Hematopoietic multipotent progenitor cell treated with erythropoietin and hydrocortisone succinate and interleukin-3 and kit ligand, for 6 days (in vitro differentiated cells): ENCODE results near the gene GRIA4.
"Not testable (repeated sequence)": the region's sequence is repeated elsewhere in the genome, so short reads cannot be mapped to it uniquely, and the experiment has no call there.

Experiments used
- DNase-seq: peaks from one replicate; pipeline ENCODE4 v3.0.0-alpha.2; 2015

The GRIA4 gene

GRCh38 chr11:105868762-105869285, 259.0 kb downstream of the GRIA4 start:
- no peak for DNase-seq

DNA sequence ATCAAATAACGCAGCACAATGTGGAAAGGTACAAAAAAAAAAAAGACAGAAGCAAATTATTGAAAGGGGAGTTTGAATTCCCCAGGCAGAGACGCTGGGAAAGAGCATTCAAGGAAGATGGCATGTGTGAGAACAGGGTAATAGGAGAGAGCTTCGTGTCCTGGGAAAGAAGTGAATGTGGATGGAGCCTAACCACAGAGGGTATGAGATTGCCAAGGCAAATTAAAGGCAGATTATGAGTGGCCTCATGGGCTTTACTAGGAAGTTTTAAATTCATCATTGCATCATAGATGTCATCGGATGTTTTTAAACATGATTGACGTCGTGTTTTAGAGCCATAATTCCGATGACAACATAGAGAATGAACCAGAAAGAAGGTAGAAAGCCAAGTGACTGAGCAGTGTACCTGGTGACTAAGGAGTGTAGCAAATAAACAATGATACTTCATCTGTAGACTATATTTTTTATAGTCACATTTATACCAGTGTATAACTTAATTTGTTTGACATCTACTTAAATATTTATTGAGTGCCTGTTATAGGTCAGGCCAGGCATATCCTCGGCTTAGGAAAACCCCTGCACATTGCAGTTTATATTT, 260.7 kb downstream of the GRIA4 start:
- DNase-seq, result no peak

DNA sequence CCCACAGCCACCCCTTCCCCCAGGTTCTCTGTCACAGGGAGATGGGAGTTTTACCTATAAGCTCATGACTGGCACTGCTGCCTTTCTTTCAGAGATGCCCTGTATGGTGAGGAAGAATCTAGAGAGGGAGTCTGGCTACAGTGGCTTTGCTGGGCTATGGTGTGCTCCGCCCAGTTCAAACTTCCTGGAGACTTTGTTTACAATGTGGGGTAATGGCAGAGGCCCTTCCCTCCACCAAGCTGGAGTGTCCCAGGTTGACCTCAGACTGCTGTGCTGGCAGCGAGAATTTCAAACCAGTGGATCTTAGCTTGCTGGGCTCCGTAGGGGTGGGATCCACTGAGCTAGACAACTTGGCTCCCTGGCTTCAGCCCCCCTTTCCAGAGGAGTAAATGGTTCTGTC, 268.6 kb downstream of the GRIA4 start:
- DNase-seq, result no peak

- DNase-seq, result not testable (repeated sequence)
Observed at GRCh38 chr11:105878927-105879326, 269.1 kb downstream of the GRIA4 start.

DNA sequence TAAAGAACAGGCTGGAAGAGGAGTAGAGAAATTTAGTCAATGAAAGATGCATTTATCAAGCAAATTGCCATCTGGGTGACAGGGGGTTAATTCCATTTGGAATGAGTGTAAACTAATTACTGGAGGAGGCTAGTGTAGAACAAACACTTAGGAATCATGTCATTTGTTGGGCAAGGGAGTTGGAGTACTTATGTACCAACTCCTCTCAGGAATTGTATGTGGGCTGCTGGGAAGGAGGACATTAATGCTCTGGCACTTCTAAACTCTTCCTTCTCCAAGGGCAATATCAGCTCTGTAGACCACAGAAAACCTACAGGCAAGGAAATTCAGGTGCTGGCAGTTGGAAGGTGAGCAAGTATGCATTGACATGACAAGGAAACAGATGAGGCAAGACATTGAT, 271.2 kb downstream of the GRIA4 start:
- no peak for DNase-seq

DNA sequence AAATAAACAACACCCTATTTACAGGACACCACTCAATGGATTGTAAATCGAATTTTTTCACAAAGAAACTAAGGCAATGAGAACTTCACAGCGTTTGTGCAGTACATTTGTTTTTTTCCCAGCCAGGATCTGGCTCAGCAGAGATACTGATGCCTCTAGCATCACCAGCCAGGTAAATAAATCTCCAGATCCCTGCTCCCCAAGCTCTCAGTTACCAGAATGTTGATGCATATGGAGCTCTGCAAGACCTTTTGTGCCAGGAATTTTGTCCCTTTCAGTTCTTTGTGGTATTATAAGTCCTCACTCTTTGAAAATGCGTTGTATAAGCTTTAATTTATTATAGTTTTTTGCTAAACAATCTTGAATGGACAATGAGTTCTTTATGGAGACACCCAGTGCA, 274.6 kb downstream of the GRIA4 start:
- no peak for DNase-seq

DNA sequence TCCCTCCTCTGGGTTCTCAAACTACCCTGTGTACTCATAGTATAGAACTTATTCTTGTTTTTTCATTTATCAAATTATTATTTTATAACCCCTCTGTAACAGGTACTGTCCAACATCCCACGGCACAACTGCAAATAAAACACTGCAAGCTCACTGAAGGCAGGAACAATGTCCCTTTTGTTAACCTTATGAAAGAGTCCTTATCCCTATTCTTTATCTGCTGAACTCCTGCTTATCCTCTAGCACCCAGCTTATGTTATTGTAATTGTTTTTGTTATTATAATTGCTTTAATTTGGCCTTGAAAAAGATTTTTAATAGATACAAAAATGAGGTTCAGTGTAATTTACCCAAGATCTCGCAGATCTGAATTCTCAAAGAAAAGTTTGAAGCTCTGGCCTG, 281.8 kb downstream of the GRIA4 start:
- no peak for DNase-seq

DNA sequence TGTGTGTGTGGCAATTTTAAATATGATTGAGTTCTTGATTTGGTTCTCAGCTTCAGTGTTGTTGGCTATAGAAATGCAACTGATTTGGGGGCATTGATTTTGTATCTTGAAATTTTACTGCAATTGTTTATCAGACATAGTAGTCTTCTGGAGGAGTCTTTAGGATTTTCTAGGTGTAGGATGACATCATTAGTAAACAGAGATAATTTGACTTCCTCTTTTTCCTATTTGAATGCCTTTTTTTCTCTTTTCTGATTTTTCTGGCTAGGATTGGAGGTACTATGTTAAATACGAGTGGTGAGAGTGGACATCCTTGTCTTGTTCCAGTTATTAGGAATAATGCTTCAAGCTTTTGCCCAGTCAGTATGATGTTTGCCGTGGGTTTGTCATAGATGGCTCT, 287.3 kb downstream of the GRIA4 start:
- no peak for DNase-seq

- no peak for DNase-seq
Observed at GRCh38 chr11:105899772-105900171, 289.9 kb downstream of the GRIA4 start.

DNA sequence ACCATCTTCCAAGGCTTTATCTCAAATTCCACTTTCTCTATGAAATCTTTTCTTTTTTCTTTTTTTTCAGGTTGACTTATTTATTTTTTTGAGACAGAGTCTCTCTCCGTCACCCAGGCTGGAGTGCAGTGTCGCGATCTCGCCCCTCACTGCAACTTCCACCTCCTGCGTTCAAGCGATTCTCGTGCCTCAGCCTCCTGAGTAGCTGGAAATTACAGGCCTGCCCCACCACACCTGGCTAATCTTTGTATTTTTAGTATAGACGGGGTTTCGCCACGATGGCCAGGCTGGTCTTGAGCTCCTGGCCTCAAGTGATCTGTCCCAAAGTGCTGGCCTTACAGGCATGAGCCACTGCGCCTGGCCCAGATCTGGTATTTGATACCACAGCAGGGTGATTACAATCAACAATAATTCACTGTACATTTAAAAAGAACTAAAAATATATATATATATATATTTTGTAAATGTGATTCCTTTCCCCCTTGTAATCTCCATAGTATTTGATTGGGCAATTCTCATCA, 290.7 kb downstream of the GRIA4 start:
- DNase-seq, result no peak

DNA sequence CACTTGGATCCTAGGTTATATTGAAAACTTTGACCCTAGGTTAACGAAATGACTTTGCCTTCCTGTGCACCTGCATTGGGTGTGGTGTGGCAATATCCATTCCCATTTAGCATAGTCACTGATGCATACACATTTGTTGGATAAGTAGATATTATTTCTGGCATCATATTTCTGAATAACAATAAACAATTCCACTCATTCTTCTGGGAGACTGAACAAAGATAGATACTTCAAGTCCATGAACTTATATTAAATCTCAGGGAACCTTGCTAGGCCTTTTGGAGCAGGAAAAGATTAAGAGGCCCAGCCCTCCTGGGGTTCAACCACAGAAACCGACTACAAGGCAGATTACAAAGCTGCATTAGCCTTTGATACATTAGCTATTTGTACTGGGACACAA, 293.2 kb downstream of the GRIA4 start:
- DNase-seq, result no peak

DNA sequence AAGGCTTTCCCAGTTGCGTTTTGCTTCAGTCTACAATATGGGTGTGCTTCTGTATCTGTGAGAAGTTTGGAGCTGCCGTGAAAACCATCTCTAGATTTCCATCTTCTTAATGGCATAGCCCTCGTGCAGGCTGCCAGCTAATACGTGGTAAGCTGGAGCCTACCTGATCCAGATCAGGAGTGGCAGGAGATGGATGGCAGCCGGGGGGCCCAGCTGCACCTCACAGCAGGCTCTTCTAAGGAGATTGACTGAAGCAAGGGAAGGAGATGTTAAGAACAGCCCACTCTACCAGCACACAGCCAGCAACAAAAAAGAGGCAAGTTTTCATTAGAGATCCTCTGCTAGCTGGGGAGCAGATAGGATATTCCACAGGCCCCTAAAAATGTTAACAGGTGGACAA, 296.6 kb downstream of the GRIA4 start:
- DNase-seq, result no peak

DNA sequence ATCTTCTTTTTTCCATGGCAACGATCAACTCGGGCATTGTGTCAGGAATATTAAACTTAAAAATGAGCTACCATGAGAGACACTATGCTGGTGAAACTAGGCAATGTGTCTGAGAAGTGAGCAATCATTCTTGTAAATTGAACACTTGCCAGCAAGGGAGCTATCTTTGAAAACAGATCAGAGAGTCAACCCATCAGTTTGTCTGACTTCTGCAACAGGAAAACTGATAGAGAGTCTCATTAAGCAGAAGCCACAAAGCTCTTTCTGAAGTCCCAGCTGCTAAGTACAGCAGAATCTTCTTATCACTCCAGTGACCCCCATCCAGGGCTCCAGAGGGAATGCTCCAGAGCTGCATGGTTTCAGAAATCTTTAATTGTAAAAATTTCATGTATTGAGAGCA, 297.4 kb downstream of the GRIA4 start:
- peak; percentile 35 for DNase-seq

- no peak for DNase-seq
Observed at GRCh38 chr11:105910095-105910715, 300.3 kb downstream of the GRIA4 start.

GRCh38 chr11:105911454-105911853, 301.6 kb downstream of the GRIA4 start:
- no peak for DNase-seq

GRCh38 chr11:105912666-105913065, 302.8 kb downstream of the GRIA4 start:
- DNase-seq, result no peak

- DNase-seq, result no peak
Observed at GRCh38 chr11:105915021-105915420, 305.1 kb downstream of the GRIA4 start.

DNA sequence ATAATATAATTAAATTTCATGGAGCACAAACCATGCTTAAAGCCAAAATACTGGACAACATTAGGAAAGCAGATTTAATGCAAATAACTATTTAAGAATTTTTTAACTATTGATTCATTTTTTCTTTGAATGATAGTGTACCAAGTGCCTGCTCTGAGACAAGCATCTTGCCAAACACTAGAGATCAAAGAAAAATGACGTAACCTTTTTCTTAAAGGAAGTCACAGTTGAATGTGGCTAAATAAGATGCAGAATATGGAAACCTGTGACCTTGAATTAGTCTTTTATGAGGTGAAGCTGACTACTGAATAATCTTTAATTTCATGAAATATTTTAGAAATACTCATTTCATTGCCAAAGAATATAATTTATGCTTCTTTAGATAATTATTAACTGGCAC, 308.2 kb downstream of the GRIA4 start:
- no peak for DNase-seq

GRCh38 chr11:105918600-105918999, 308.7 kb downstream of the GRIA4 start:
- DNase-seq, result no peak

DNA sequence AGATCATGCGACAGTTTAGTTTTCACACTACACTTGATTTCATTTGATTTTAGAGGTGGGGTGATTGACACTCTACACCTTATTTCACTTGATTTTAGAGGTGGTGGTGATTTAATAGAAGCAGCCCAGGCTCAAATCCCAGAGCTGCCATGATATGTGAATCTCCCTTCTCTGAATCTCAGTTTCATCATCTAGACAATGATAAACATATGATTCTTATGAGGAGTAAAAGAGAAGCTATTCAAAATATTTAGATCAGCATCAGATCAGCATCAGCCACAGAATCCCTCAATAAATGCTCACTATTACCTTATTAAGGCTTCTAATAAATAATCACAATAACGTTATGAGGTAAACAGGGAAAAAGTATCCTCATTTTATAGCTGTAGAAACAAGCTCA, 313.4 kb downstream of the GRIA4 start:
- DNase-seq, result no peak

DNA sequence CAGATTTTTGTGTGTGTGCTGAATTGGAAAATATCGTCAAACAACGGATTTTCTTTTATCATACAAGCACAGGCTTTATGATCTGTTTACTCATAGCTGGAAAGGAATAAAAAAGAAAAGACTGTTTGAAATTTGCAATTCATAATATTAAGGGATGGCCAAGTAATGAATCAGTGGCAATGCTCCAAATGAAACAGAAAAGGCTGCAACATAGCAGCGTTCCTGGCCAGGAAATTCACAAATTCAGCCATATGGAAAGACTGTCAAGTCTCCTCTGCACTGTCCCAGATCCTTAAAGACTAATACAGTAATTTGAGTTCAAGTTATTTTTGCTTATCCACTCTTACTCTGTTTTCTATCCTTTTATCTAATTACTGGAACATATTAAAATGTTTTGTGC, 313.9 kb downstream of the GRIA4 start:
- DNase-seq, result no peak

DNA sequence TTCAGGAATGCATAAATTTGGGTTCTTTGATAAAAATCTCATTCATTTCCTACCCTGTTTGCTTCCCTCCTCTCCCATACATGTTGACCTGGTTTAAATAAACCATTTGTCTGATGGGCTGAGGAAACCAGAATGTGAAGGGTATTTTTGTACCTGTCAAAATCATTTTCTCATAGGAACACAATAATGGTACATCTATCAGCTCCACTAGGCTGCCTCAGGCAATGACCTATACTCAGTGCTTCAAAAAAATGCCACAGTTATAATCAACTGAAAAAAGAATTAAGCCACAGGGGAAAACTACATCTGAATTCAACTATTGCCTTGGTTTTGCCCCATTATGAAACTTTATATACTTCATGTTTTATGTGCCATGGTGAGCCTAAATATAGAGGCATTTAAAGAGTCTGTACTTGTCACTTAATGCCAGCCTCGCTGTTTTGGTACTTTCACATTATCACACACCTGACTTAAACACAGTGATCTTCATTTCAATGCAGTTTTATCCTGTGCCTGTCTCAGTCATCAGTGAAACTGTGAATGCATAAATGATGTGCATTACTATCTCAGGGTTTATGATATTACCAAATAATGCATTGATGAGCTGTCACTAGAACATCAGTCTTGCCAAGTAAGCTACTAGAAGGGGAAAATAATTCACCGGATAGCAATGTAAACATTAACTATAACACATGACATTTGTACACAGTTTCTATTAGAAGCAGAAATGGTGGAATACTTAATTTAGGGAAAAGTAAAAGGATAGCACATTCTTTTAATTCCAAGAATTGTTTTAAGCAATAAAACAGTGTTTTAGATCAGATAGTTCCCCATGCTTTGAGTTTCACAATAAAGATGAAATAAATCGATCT, 319.4 kb downstream of the GRIA4 start:
- DNase-seq, result no peak

DNA sequence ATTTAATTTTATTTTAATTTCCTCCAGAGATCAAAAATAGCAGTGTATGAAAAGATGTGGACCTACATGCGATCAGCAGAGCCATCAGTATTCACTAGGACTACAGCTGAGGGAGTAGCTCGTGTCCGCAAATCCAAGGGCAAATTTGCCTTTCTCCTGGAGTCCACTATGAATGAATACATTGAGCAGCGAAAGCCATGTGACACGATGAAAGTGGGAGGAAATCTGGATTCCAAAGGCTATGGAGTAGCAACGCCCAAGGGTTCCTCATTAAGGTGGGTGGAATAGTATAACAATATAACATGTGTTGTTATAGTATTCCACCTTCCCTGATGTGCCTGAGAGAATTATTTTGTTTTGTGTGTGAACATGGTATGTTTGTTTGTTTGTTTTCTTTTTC, 323.8 kb downstream of the GRIA4 start:
- DNase-seq, result no peak

GRCh38 chr11:105935791-105936190, 325.9 kb downstream of the GRIA4 start:
- no peak for DNase-seq
